T1000 (cell line): ENCODE results near the gene GNAO1.

Experiments used
- DNase-seq: peaks from one replicate; lab custom pipeline; 2025; ENCODE audit warnings: mixed read lengths; lab: John Stamatoyannopoulos, UW

GNAO1 gene

GRCh38 chr16:56265746-56266145 lies 74.5 kb downstream of the GNAO1 start:
- DNase-seq: no peak

GRCh38 chr16:56266641-56267607 lies 75.6 kb downstream of the GNAO1 start:
- DNase-seq: no peak

GRCh38 chr16:56267888-56268287 lies 76.6 kb downstream of the GNAO1 start:
- DNase-seq: no peak

GRCh38 chr16:56268799-56269198 lies 77.5 kb downstream of the GNAO1 start:
- no peak for DNase-seq

- DNase-seq: no peak
Observed at GRCh38 chr16:56269281-56269680, 78.0 kb downstream of the GNAO1 start.

- DNase-seq: no peak
Observed at GRCh38 chr16:56269811-56270684, 78.8 kb downstream of the GNAO1 start.

- no peak for DNase-seq
Observed at GRCh38 chr16:56270828-56271227, 79.5 kb downstream of the GNAO1 start.

GRCh38 chr16:56272583-56272894 lies 81.2 kb downstream of the GNAO1 start:
- no peak for DNase-seq

GRCh38 chr16:56273615-56274014 lies 82.3 kb downstream of the GNAO1 start:
- DNase-seq: no peak

- no peak for DNase-seq
Observed at GRCh38 chr16:56274369-56274768, 83.1 kb downstream of the GNAO1 start.

- no peak for DNase-seq
Observed at GRCh38 chr16:56275076-56275475, 83.8 kb downstream of the GNAO1 start.

- DNase-seq: no peak
Observed at GRCh38 chr16:56275801-56276200, 84.5 kb downstream of the GNAO1 start.

- DNase-seq: no peak
Observed at GRCh38 chr16:56277075-56277474, 85.8 kb downstream of the GNAO1 start.

- DNase-seq: no peak
Observed at GRCh38 chr16:56278196-56278855, 87.0 kb downstream of the GNAO1 start.

GRCh38 chr16:56279132-56279531 lies 87.8 kb downstream of the GNAO1 start:
- DNase-seq: no peak

- no peak for DNase-seq
Observed at GRCh38 chr16:56279914-56280313, 88.6 kb downstream of the GNAO1 start.

GRCh38 chr16:56281249-56281805 lies 90.0 kb downstream of the GNAO1 start:
- no peak for DNase-seq

- DNase-seq: no peak
Observed at GRCh38 chr16:56282451-56282850, 91.2 kb downstream of the GNAO1 start.

GRCh38 chr16:56284521-56284920 lies 93.2 kb downstream of the GNAO1 start:
- no peak for DNase-seq

- no peak for DNase-seq
Observed at GRCh38 chr16:56286809-56287208, 95.5 kb downstream of the GNAO1 start.

GRCh38 chr16:56288019-56288418 lies 96.7 kb downstream of the GNAO1 start:
- DNase-seq: no peak

- no peak for DNase-seq
Observed at GRCh38 chr16:56289416-56289815, 98.1 kb downstream of the GNAO1 start.
